ENCODE results near the gene SLC9A8. TPM values are rescaled to one million over a fixed set of nuclear protein-coding genes. Genes with fewer than 3 reads are reported as not detected.

The SLC9A8 gene
- total and polyA plus RNA-seq, 2 of the 4 experiments (the other 2 are of a cell fraction), result 4.1 to 5.0 TPM

DNA sequence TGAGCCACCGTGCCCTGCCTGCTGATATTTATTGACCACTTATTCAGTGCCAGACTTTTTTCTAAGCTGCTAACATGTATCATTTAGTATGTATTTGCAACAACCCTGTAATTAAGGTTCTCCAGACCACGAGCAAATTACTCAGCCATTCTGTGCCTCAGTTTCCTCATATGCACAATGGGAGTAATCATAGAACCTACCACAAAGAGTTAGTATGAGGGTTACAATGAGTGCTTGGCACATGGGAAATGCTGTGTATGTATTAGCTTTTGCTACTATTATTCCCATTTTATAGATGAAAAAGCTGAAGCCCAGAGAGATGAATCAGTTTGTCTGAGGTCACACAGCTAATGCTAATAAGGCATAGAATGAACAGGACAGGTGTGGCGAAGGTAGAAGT lies 20.0 kb upstream of the SLC9A8 start:
- dilution Hi-C loops (cut with HindIII; ENCODE audit: low sequenced_read_pairs, unreplicated experiment) (no loop called here), intact Hi-C loops (cut with micrococcal nuclease) (no loop called here), in situ Hi-C loops (cut with MboI; ENCODE audit: low sequenced_read_pairs) (no loop called here)
- peaks cover 5% of the 10 kb centered on the region; the same call in 1 of the 2 replicates for H3K27me3 ChIP-seq (ENCODE audit: control insufficient read depth, insufficient read depth, low read length)
- H3K18ac ChIP-seq (ENCODE audit: low read depth, low read length), result no peak overlapping the region
- BruUV-seq (replicated peaks), result no TSS peak
- H3K56ac ChIP-seq (ENCODE audit: extremely low read depth, insufficient read depth, low read length), result no peak overlapping the region
- no peak overlapping the region for H2AK5ac ChIP-seq (ENCODE audit: low read depth, low read length)
- no peak overlapping the region for H2BK5ac ChIP-seq (ENCODE audit: low read depth, low read length, poor library complexity, severe bottlenecking)
- H2AK9ac ChIP-seq (replicated peaks; ENCODE audit: low read depth, low read length, poor library complexity), result peak overlapping the region; percentile 61
- WGBS, 2 experiments (ENCODE audit: extremely low coverage in 2 of 2, insufficient read length in 1 of 2), result no CpG with 5 or more reads among the region's 3 CpGs
- H4K20me1 ChIP-seq (ENCODE audit: insufficient read depth, low read length), result no peaks in the 10 kb centered on the region
- DNase-seq, result no peak
- no peaks in the 10 kb centered on the region for H3K79me1 ChIP-seq (ENCODE audit: low read depth in 1 of 2, low read length in 2 of 2)
- H2BK15ac ChIP-seq (ENCODE audit: low read depth, low read length), result no peak overlapping the region
- ChIA-PET POLR2A (ENCODE audit: unreplicated experiment) (no interaction called here), CTCF (no interaction called here)
- H3K4me2 ChIP-seq (ENCODE audit: low read depth, low read length), result no peak overlapping the region
- 0 out of 2 replicates have a peak overlapping the region, but pooled peaks have one; percentile 21 for H4K91ac ChIP-seq (ENCODE audit: insufficient read depth, low read depth, low read length)
- no peak overlapping the region for H4K5ac ChIP-seq (ENCODE audit: low read depth, low read length)
- H4K8ac ChIP-seq (ENCODE audit: low read depth in 2 of 2, low read length in 2 of 2), result no peak overlapping the region
- H3K9ac ChIP-seq (ENCODE audit: low read depth, low read length), result no peak overlapping the region
- no peak overlapping the region for H3K23ac ChIP-seq (ENCODE audit: low read depth, low read length)
- no peak overlapping the region for H3K14ac ChIP-seq (replicated peaks; ENCODE audit: low read depth, low read length)
- H2BK120ac ChIP-seq (ENCODE audit: low read depth, low read length), result no peak overlapping the region
- H3K9me1 ChIP-seq (ENCODE audit: insufficient read depth, low read length), result peaks cover 18% of the 10 kb centered on the region
- H3K27ac ChIP-seq (ENCODE audit: insufficient read depth, low read length), result no peak overlapping the region
- H3K9me3 ChIP-seq (ENCODE audit: control insufficient read depth, insufficient read depth, low read length), result no peaks in the 10 kb centered on the region
- H3K4ac ChIP-seq (ENCODE audit: low read depth, low read length), result no peak overlapping the region
- H2BK20ac ChIP-seq (ENCODE audit: low read depth, low read length), result no peak overlapping the region
- TF ChIP-seq ELK1 (IDR thresholded peaks at IDR 0.05; ENCODE audit: borderline replicate concordance, low read depth, low read length) (no peak), MAZ (IDR thresholded peaks at IDR 0.05; ENCODE audit: borderline replicate concordance, low read depth, low read length) (no peak)
- H2AFZ ChIP-seq (replicated peaks; ENCODE audit: low read length, poor library complexity), result no peak overlapping the region
- no peaks in the 10 kb centered on the region for H3K36me3 ChIP-seq (ENCODE audit: control insufficient read depth, insufficient read depth, low read length)
- no peak overlapping the region for H3K4me3 ChIP-seq (ENCODE audit: insufficient read depth, low read depth, low read length)
- no peak for ATAC-seq (ENCODE audit: low read depth)
- H3K4me1 ChIP-seq (ENCODE audit: control insufficient read depth, insufficient read depth, low read length), result peaks cover 13% of the 10 kb centered on the region
